Measurements from ENCODE around the gene C6orf132. TPM values are rescaled to one million over a fixed set of nuclear protein-coding genes. Genes with fewer than 3 reads are reported as not detected.
A peak's percentile ranks its signal among the peaks of the same experiment; 100 is the strongest.

C6orf132 gene
- total RNA-seq, 1 donor from 2014 or later: 5.3 TPM

- H3K4me3 ChIP-seq (ENCODE audit: insufficient read depth, low read depth, low read length): no peak overlapping the region
- H3K27ac Mint-ChIP-seq (ENCODE audit: unreplicated experiment): no peak overlapping the region
Observed at GRCh38 chr6:42113936-42114636, 28.3 kb downstream of the C6orf132 start.

GRCh38 chr6:42112351-42112750 lies 30.1 kb downstream of the C6orf132 start:
- Mint-ChIP-seq H3K4me3 (ENCODE audit: unreplicated experiment) (no peak overlapping the region), H3K36me3 (ENCODE audit: low read depth, unreplicated experiment) (peaks cover 8% of the 10 kb centered on the region), H3K4me1 (ENCODE audit: low read depth, unreplicated experiment) (peaks cover 2% of the 10 kb centered on the region), H3K27ac (ENCODE audit: unreplicated experiment) (no peak overlapping the region), H3K27me3 (ENCODE audit: low read depth, unreplicated experiment) (peaks cover 3% of the 10 kb centered on the region), H3K9me3 (ENCODE audit: unreplicated experiment) (no peaks in the 10 kb centered on the region)
- peaks cover 8% of the 10 kb centered on the region for H3K4me1 ChIP-seq (ENCODE audit: insufficient read depth, low read length)
- H3K27ac ChIP-seq (ENCODE audit: low read depth, low read length): no peak overlapping the region
- no peak for FAIRE-seq
- H3K4me3 ChIP-seq (ENCODE audit: insufficient read depth, low read depth, low read length): no peak overlapping the region
- peaks cover 5% of the 10 kb centered on the region for H4K20me1 ChIP-seq (ENCODE audit: insufficient read depth, low read length)
- no peaks in the 10 kb centered on the region for H3K36me3 ChIP-seq (ENCODE audit: insufficient read depth, low read length)
- TF ChIP-seq CTCF (IDR thresholded peaks at IDR 0.05; ENCODE audit: insufficient read depth, low read depth, low read length) (no peak), EZH2 (IDR thresholded peaks at IDR 0.05; ENCODE audit: insufficient read depth, low read length) (no peak)
- no peak overlapping the region for H3K9ac ChIP-seq (ENCODE audit: low read length)
- H2AFZ ChIP-seq (ENCODE audit: low read depth, low read length): no peak overlapping the region
- DNase-seq (ENCODE audit: low read depth): no peak
- H3K79me2 ChIP-seq (ENCODE audit: insufficient read depth, low read length): no peaks in the 10 kb centered on the region
- H3K4me2 ChIP-seq (ENCODE audit: low read length): no peak overlapping the region
- H3K27me3 ChIP-seq (ENCODE audit: insufficient read depth, low read length): no peaks in the 10 kb centered on the region
- H3K9me3 ChIP-seq (ENCODE audit: insufficient read depth, low read depth, low read length): no peaks in the 10 kb centered on the region

More at GRCh38 chr6:42113936-42114636, 28.3 kb downstream of the C6orf132 start:
- no peak for FAIRE-seq
- no peaks in the 10 kb centered on the region for H3K36me3 ChIP-seq (ENCODE audit: insufficient read depth, low read length)
- H3K9me3 ChIP-seq (ENCODE audit: insufficient read depth, low read depth, low read length): no peaks in the 10 kb centered on the region
- Mint-ChIP-seq H3K36me3 (ENCODE audit: low read depth, unreplicated experiment) (peaks cover 6% of the 10 kb centered on the region), H3K4me1 (ENCODE audit: low read depth, unreplicated experiment) (peaks cover 2% of the 10 kb centered on the region), H3K27me3 (ENCODE audit: low read depth, unreplicated experiment) (peaks cover 3% of the 10 kb centered on the region), H3K9me3 (ENCODE audit: unreplicated experiment) (no peaks in the 10 kb centered on the region), H3K4me3 (ENCODE audit: unreplicated experiment) (no peak overlapping the region)
- H4K20me1 ChIP-seq (ENCODE audit: insufficient read depth, low read length): peaks cover 5% of the 10 kb centered on the region
- H3K9ac ChIP-seq (ENCODE audit: low read length): peak overlapping the region; percentile 14
- no peak overlapping the region for H2AFZ ChIP-seq (ENCODE audit: low read depth, low read length)
- no peaks in the 10 kb centered on the region for H3K79me2 ChIP-seq (ENCODE audit: insufficient read depth, low read length)
- peak; percentile 71 for DNase-seq (ENCODE audit: low read depth)
- TF ChIP-seq EZH2 (IDR thresholded peaks at IDR 0.05; ENCODE audit: insufficient read depth, low read length) (no peak), CTCF (IDR thresholded peaks at IDR 0.05; ENCODE audit: insufficient read depth, low read depth, low read length) (no peak)
- peak overlapping the region; percentile 20 for H3K4me2 ChIP-seq (ENCODE audit: low read length)
- no peak overlapping the region for H3K27ac ChIP-seq (ENCODE audit: low read depth, low read length)
- H3K4me1 ChIP-seq (ENCODE audit: insufficient read depth, low read length): peaks cover 8% of the 10 kb centered on the region
- no peaks in the 10 kb centered on the region for H3K27me3 ChIP-seq (ENCODE audit: insufficient read depth, low read length)

GRCh38 chr6:42110683-42111082 lies 31.7 kb downstream of the C6orf132 start:
- Histone ChIP-seq H3K27ac (ENCODE audit: low read depth, low read length) (no peak overlapping the region), H3K4me3 (ENCODE audit: insufficient read depth, low read depth, low read length) (no peak overlapping the region), H4K20me1 (ENCODE audit: insufficient read depth, low read length) (peaks cover 5% of the 10 kb centered on the region), H3K36me3 (ENCODE audit: insufficient read depth, low read length) (no peaks in the 10 kb centered on the region), H3K9me3 (ENCODE audit: insufficient read depth, low read depth, low read length) (no peaks in the 10 kb centered on the region), H3K9ac (ENCODE audit: low read length) (no peak overlapping the region), H3K4me1 (ENCODE audit: insufficient read depth, low read length) (peaks cover 8% of the 10 kb centered on the region), H2AFZ (ENCODE audit: low read depth, low read length) (no peak overlapping the region), H3K79me2 (ENCODE audit: insufficient read depth, low read length) (no peaks in the 10 kb centered on the region), H3K27me3 (ENCODE audit: insufficient read depth, low read length) (no peaks in the 10 kb centered on the region), H3K4me2 (ENCODE audit: low read length) (no peak overlapping the region)
- H3K4me3 Mint-ChIP-seq (ENCODE audit: unreplicated experiment): no peak overlapping the region
- H3K4me1 Mint-ChIP-seq (ENCODE audit: low read depth, unreplicated experiment): peaks cover 2% of the 10 kb centered on the region
- no peak for DNase-seq (ENCODE audit: low read depth)
- H3K9me3 Mint-ChIP-seq (ENCODE audit: unreplicated experiment): no peaks in the 10 kb centered on the region
- TF ChIP-seq CTCF (IDR thresholded peaks at IDR 0.05; ENCODE audit: insufficient read depth, low read depth, low read length) (no peak), EZH2 (IDR thresholded peaks at IDR 0.05; ENCODE audit: insufficient read depth, low read length) (no peak)
- peaks cover 5% of the 10 kb centered on the region for H3K36me3 Mint-ChIP-seq (ENCODE audit: low read depth, unreplicated experiment)
- no peak overlapping the region for H3K27ac Mint-ChIP-seq (ENCODE audit: unreplicated experiment)
- no peak for FAIRE-seq
- H3K27me3 Mint-ChIP-seq (ENCODE audit: low read depth, unreplicated experiment): peaks cover 3% of the 10 kb centered on the region

Measured in astrocyte (in vitro differentiated cells and primary cell).